Neuronal stem cell (in vitro differentiated cells): ENCODE measurements around the gene CAST.

ENCODE experiments used
- DNase-seq: peaks from one replicate; pipeline ENCODE4 v3.0.0-alpha.2; 2013; ENCODE audit warnings: low spot score
- H2AFZ ChIP-seq: one replicate; pipeline ENCODE4 v1.6.1; 2013; ENCODE audit warnings: mild to moderate bottlenecking, low read length, inconsistent platforms
- H2AK5ac ChIP-seq: 2 replicates; pipeline ENCODE4 v1.6.1; 2013; ENCODE audit warnings: low read depth, mild to moderate bottlenecking, inconsistent platforms, low read length, moderate library complexity, mixed read lengths
- H2BK120ac ChIP-seq: 2 replicates; pipeline ENCODE4 v1.6.1; 2013; ENCODE audit warnings: low read depth, mild to moderate bottlenecking, inconsistent platforms, low read length, moderate library complexity, mixed read lengths
- H2BK12ac ChIP-seq: one replicate; pipeline ENCODE4 v1.6.1; 2013; ENCODE audit warnings: low read length, inconsistent platforms
- H2BK15ac ChIP-seq: 2 replicates; pipeline ENCODE4 v1.6.1; 2013; ENCODE audit warnings: mild to moderate bottlenecking, low read length, inconsistent platforms, mixed read lengths
- H2BK5ac ChIP-seq: one replicate; pipeline ENCODE4 v1.6.1; 2013; ENCODE audit warnings: inconsistent platforms, mild to moderate bottlenecking, low read length, moderate library complexity
- H3K14ac ChIP-seq: one replicate; pipeline ENCODE4 v1.6.1; 2013; ENCODE audit warnings: low read length, inconsistent platforms
- H3K18ac ChIP-seq: 2 replicates; pipeline ENCODE4 v1.6.1; 2013; ENCODE audit warnings: low read length, inconsistent platforms
- H3K23ac ChIP-seq: 2 replicates; pipeline ENCODE4 v1.6.1; 2013; ENCODE audit warnings: low read depth, mild to moderate bottlenecking, mixed read lengths, low read length, inconsistent platforms; ENCODE audit not compliant: poor library complexity
- H3K27ac ChIP-seq: replicated peaks from 3 replicates; pipeline ENCODE4 v1.5.1; 2013; ENCODE audit warnings: low read length, inconsistent platforms
- H3K27me3 ChIP-seq, 3 experiments: 2 replicates each; pipeline ENCODE4 v1.6.1; 2013; ENCODE audit warnings: low read length in 3 of 3, mild to moderate bottlenecking in 2 of 3, inconsistent platforms in 1 of 3, low read depth in 1 of 3, mixed read lengths in 1 of 3, moderate library complexity in 1 of 3; ENCODE audit not compliant: control insufficient read depth in 3 of 3, insufficient read depth in 3 of 3
- H3K36me3 ChIP-seq, 2 donors: replicated peaks in 1 of 2; 2 replicates each; pipeline ENCODE4 v1.6.1; 2013; ENCODE audit warnings: low read length in 2 of 2; ENCODE audit not compliant: control insufficient read depth in 2 of 2, insufficient read depth in 2 of 2
- H3K4ac ChIP-seq: 2 replicates; pipeline ENCODE4 v1.6.1; 2013; ENCODE audit warnings: inconsistent platforms, mild to moderate bottlenecking, low read length, moderate library complexity
- H3K4me1 ChIP-seq, 2 donors: 1 replicate in 1 of 2; 2 replicates in 1 of 2; pipeline ENCODE4 v1.6.1; 2013; ENCODE audit warnings: low read length in 2 of 2, low read depth in 1 of 2; ENCODE audit not compliant: control insufficient read depth in 2 of 2, insufficient read depth in 1 of 2
- H3K4me2 ChIP-seq: one replicate; pipeline ENCODE4 v1.6.1; 2013; ENCODE audit warnings: mild to moderate bottlenecking, low read length, inconsistent platforms; ENCODE audit not compliant: insufficient read depth, poor library complexity, severe bottlenecking
- H3K4me3 ChIP-seq, 2 donors: 2 replicates each; pipeline ENCODE4 v1.5.1; 2013; ENCODE audit warnings: low read length in 2 of 2, mild to moderate bottlenecking in 2 of 2, inconsistent platforms in 1 of 2, moderate library complexity in 1 of 2
- H3K79me1 ChIP-seq: one replicate; pipeline ENCODE4 v1.6.1; 2013; ENCODE audit warnings: low read depth, mild to moderate bottlenecking, inconsistent platforms, low read length, moderate library complexity
- H3K9ac ChIP-seq: one replicate; pipeline ENCODE4 v1.6.1; 2013; ENCODE audit warnings: mild to moderate bottlenecking, low read depth, low read length, inconsistent platforms; ENCODE audit not compliant: poor library complexity
- H3K9me3 ChIP-seq, 2 donors: replicated peaks in 1 of 2; 2 replicates each; pipeline versions ENCODE3 to v1.6.1; 2013; ENCODE audit warnings: low read length in 2 of 2, mild to moderate bottlenecking in 2 of 2, inconsistent platforms in 1 of 2, low read depth in 1 of 2, mixed read lengths in 1 of 2, moderate library complexity in 1 of 2; ENCODE audit not compliant: control insufficient read depth in 2 of 2, insufficient read depth in 1 of 2
- H4K8ac ChIP-seq: one replicate; pipeline ENCODE4 v1.6.1; 2013; ENCODE audit warnings: low read depth, mild to moderate bottlenecking, inconsistent platforms, low read length, moderate library complexity
- H4K91ac ChIP-seq: one replicate; pipeline ENCODE4 v1.6.1; 2013; ENCODE audit warnings: low read length, low read depth, mild to moderate bottlenecking, inconsistent platforms; ENCODE audit not compliant: poor library complexity
- WGBS, 2 donors: extraction: QIAGEN DNeasy Blood & Tissue Kit; methylation state at CpG; one replicate each; pipeline ENCODE4 v1.1.7; 2013; ENCODE audit warnings: missing lambda C conversion rate in 2 of 2, mixed read lengths in 1 of 2; ENCODE audit not compliant: insufficient read length in 2 of 2, insufficient replicate concordance in 1 of 2; ENCODE audit errors: extremely low coverage in 2 of 2; 5-methylcytosine and 5-hydroxymethylcytosine counted together

Gene CAST

DNA sequence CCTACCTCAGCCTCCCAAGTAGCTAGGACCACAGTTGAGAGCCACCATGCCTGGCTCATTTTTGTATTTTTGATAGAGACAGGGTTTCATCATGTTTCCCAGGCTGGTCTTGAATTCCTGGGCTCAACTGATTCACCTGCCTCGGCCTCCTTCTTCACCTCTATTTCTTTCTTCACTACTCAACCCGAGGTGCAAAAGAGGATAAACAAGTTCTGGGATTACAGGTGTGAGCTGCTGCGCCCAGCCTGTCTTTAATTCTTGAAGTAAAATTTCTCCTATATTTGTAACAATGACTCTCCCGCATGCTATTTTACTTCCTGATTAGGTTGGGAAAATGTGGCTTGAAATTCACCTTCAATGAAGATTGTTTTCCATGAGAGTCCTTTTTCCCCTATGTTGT is 46.4 kb downstream of the CAST start:
- no peak overlapping the region for H3K4me3 ChIP-seq
- H4K8ac ChIP-seq: no peak overlapping the region
- H2AFZ ChIP-seq: no peak overlapping the region
- no peak overlapping the region for H2BK120ac ChIP-seq
- H3K4ac ChIP-seq: no peak overlapping the region
- H3K79me1 ChIP-seq: no peaks in the 10 kb centered on the region
- no peak overlapping the region for H3K18ac ChIP-seq
- H3K27me3 ChIP-seq: no peaks in the 10 kb centered on the region
- H3K36me3 ChIP-seq: no peaks in the 10 kb centered on the region
- no peak overlapping the region for H4K91ac ChIP-seq
- H2BK5ac ChIP-seq: no peak overlapping the region
- no peak overlapping the region for H3K4me2 ChIP-seq
- no peak for DNase-seq
- no peaks in the 10 kb centered on the region for H3K9me3 ChIP-seq
- H2AK5ac ChIP-seq: no peak overlapping the region
- H3K14ac ChIP-seq: no peak overlapping the region
- no peak overlapping the region for H2BK12ac ChIP-seq
- no peak overlapping the region for H3K9ac ChIP-seq
- peaks cover under 1 to 4% of the 10 kb centered on the region in 2 donors for H3K4me1 ChIP-seq
- H3K27ac ChIP-seq: no peak overlapping the region
- no peak overlapping the region for H3K23ac ChIP-seq
- H2BK15ac ChIP-seq: no peak overlapping the region
- WGBS, 2 donors: no CpG with 5 or more reads among the region's 4 CpGs

DNA sequence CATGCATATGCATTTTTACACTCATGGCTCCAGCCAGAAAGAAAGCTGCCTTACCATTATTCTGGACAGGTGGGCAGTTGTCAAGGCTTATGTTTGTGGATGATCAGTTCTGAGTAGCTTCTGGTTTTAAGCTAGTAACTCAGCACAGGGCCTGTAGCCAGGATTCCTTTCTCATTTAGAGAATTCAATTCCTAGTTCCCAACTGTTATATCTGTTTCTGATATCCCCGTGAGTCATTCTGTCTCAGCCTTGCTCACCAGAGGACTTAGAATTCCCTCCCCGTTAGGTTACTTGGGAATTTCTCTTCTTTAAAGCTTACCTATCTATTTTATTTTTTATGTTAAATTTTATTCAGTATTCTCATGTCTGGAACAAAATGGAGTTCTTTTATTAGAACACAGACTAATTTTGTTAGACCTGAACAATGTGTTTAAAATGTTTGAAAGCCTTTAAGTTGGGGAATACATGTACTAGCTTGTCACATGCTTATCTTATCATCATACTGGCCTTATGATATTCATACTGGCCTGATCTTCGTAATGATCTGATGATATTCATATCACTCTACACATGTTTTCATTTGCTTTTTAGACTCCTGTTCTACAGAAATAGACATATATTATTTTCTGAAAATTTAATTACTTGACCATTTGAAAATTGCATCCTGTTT is 47.1 kb downstream of the CAST start:
- Histone ChIP-seq H4K91ac (no peak overlapping the region), H2BK15ac (no peak overlapping the region), H3K27ac (no peak overlapping the region), H3K4me2 (no peak overlapping the region), H3K4me1 (peaks cover 0 to 3% of the 10 kb centered on the region in 2 donors), H3K14ac (no peak overlapping the region), H3K9ac (no peak overlapping the region), H3K36me3 (no peaks in the 10 kb centered on the region), H2BK120ac (no peak overlapping the region), H4K8ac (no peak overlapping the region), H2AK5ac (no peak overlapping the region), H3K4ac (no peak overlapping the region), H3K9me3 (no peaks in the 10 kb centered on the region), H3K18ac (no peak overlapping the region), H2AFZ (no peak overlapping the region), H3K27me3 (no peaks in the 10 kb centered on the region), H3K4me3 (no peak overlapping the region), H2BK12ac (no peak overlapping the region), H2BK5ac (no peak overlapping the region), H3K23ac (no peak overlapping the region), H3K79me1 (no peaks in the 10 kb centered on the region)
- no CpG with 5 or more reads among the region's 3 CpGs for WGBS, 2 donors
- DNase-seq: no peak

DNA sequence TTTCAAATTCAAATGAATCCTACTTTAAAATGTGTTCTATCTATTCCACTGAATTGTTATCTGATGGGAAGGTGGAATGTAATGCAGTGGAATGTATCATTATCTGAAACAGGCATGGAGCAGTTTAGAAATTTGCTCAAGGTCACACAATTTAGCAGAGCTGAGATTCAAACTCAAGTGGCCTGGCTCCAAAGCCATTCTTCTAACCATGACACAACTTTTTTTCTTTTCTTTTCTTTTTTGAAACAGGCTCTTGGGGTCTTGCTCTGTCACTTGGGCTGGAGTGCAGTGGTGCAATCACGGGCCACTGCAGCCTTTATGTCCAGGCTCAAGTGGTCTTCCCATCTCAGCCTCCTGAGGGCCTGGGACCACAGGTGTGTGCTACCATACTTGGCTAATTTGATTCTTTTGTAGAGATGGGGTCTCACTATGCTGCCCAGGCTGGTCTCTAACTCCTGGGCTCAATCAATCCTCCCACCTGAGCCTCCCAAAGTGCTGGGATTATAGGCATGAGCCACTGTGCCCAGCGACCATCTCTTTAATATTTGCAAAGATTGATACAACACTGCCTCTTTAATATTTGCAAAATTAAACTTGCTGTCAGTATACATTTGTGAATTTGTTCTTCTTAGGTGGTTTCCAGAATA is 50.0 kb downstream of the CAST start:
- H3K27ac ChIP-seq: no peak overlapping the region
- no peak overlapping the region for H2AFZ ChIP-seq
- no peaks in the 10 kb centered on the region for H3K79me1 ChIP-seq
- no peak overlapping the region for H2BK120ac ChIP-seq
- no peak overlapping the region for H3K9ac ChIP-seq
- no peak overlapping the region for H2AK5ac ChIP-seq
- no peak overlapping the region for H3K18ac ChIP-seq
- no peak overlapping the region for H4K91ac ChIP-seq
- H3K14ac ChIP-seq: no peak overlapping the region
- no CpG with 5 or more reads among the region's 2 CpGs for WGBS, 2 donors
- no peak for DNase-seq
- peaks cover 0 to 11% of the 10 kb centered on the region in 2 donors for H3K4me1 ChIP-seq
- H3K9me3 ChIP-seq: no peaks in the 10 kb centered on the region
- H3K27me3 ChIP-seq: no peaks in the 10 kb centered on the region
- no peaks in the 10 kb centered on the region for H3K36me3 ChIP-seq
- H2BK15ac ChIP-seq: no peak overlapping the region
- no peak overlapping the region for H3K4me3 ChIP-seq
- H4K8ac ChIP-seq: no peak overlapping the region
- H3K4ac ChIP-seq: no peak overlapping the region
- no peak overlapping the region for H3K4me2 ChIP-seq
- no peak overlapping the region for H2BK12ac ChIP-seq
- H2BK5ac ChIP-seq: no peak overlapping the region
- H3K23ac ChIP-seq: no peak overlapping the region

DNA sequence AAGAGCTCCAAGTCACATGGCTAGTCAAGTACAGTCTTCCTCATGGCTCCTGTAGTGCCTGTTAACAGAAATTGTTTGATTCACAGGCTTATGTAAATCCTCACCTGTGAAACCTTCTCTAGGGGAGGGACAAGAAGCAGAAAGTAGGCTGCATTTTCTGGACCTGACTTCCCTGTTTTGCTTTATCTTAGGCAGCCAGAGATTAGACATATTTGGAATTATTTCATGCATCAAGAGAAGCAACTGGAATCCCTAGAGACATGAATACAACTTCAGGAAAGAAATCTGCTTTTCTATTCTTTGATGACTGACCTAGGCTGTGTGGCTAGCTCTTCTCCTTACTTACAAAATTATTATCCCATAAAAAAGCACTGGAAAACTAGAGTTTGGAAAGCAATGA is 52.3 kb downstream of the CAST start:
- Histone ChIP-seq H3K27me3 (no peaks in the 10 kb centered on the region), H3K9ac (no peak overlapping the region), H3K79me1 (no peaks in the 10 kb centered on the region), H3K4me2 (no peak overlapping the region), H2BK5ac (no peak overlapping the region), H3K4me1 (peaks cover 0 to 11% of the 10 kb centered on the region in 2 donors), H4K8ac (no peak overlapping the region), H2AFZ (no peak overlapping the region), H3K14ac (no peak overlapping the region), H3K27ac (no peak overlapping the region), H2AK5ac (no peak overlapping the region), H2BK15ac (no peak overlapping the region), H2BK12ac (no peak overlapping the region), H2BK120ac (no peak overlapping the region), H3K4ac (no peak overlapping the region), H4K91ac (no peak overlapping the region), H3K18ac (no peak overlapping the region), H3K23ac (no peak overlapping the region), H3K9me3 (no peaks in the 10 kb centered on the region), H3K4me3 (no peak overlapping the region), H3K36me3 (no peaks in the 10 kb centered on the region)
- no peak for DNase-seq
